WTC11 (cell line): ENCODE results near the gene KRT10. TPM values are rescaled to one million over a fixed set of nuclear protein-coding genes. Genes with fewer than 3 reads are reported as not detected.
A peak's percentile ranks its signal among the peaks of the same experiment; 100 is the strongest.

Experiments used
- ATAC-seq: fragments of 200-7000 bp; cut with Tn5 transposase; 2 replicates; pipeline ENCODE4 v1.10.0; 2021; ENCODE audit warnings: mild to moderate bottlenecking, moderate library complexity
- Bru-seq: library from RNA; stranded (reverse); fragments of 400-500 nt; gene quantifications from one replicate; lab custom pipeline; 2021; lab: Mats Ljungman, UMichigan
- CTCF ChIA-PET: fragments of 300-600 bp; sonication (Branson Sonifier 250); formaldehyde crosslinking; loops from one replicate; lab custom pipeline; 2021; ENCODE audit warnings: antibody characterized with exemption; lab: Charles Lee
- POLR2A ChIA-PET: fragments of 350-600 bp; sonication (Branson Sonifier 250); formaldehyde crosslinking; loops from one replicate; lab custom pipeline; 2021; ENCODE audit warnings: antibody characterized with exemption; lab: Charles Lee
- DNase-seq: peaks from one replicate; pipeline ENCODE4 v3.0.0; 2021; ENCODE audit warnings: low spot score
- H3K27ac Mint-ChIP-seq: 2 replicates; pipeline ENCODE4 v1.8.0; 2021; ENCODE audit warnings: mixed read lengths
- H3K27me3 Mint-ChIP-seq: 2 replicates; pipeline ENCODE4 v1.8.0; 2021; ENCODE audit warnings: low read depth, mild to moderate bottlenecking, moderate library complexity, mixed read lengths
- H3K36me3 Mint-ChIP-seq: 2 replicates; pipeline ENCODE4 v1.8.0; 2021; ENCODE audit warnings: mixed read lengths
- H3K4me1 Mint-ChIP-seq: 2 replicates; pipeline ENCODE4 v1.8.0; 2022; ENCODE audit warnings: mixed read lengths
- H3K4me3 Mint-ChIP-seq: 2 replicates; pipeline ENCODE4 v1.8.0; 2021; ENCODE audit warnings: mild to moderate bottlenecking, moderate library complexity, mixed read lengths
- H3K9me3 Mint-ChIP-seq: 2 replicates; pipeline ENCODE4 v1.8.0; 2021; ENCODE audit warnings: mixed read lengths
- AFF4 ChIP-seq: sonication (generic); formaldehyde crosslinking; IDR thresholded peaks from 2 replicates; pipeline ENCODE4 v1.8.1; 2023; ENCODE audit warnings: mild to moderate bottlenecking, missing genetic modification reagents, borderline replicate concordance
- ESRRA ChIP-seq: sonication (generic); formaldehyde crosslinking; IDR thresholded peaks from 2 replicates; pipeline ENCODE4 v1.8.1; 2022; ENCODE audit warnings: mild to moderate bottlenecking, missing genetic modification reagents, borderline replicate concordance
- FOXP1 ChIP-seq: sonication (generic); formaldehyde crosslinking; IDR thresholded peaks from 2 replicates; pipeline ENCODE4 v1.8.0; 2022; ENCODE audit warnings: missing genetic modification reagents, mild to moderate bottlenecking, moderate library complexity, borderline replicate concordance
- GRHL2 ChIP-seq: fragments of 250-450 bp; sonication (Bioruptor Pico); IDR thresholded peaks from 2 replicates; pipeline ENCODE4 v1.8.0; 2022; ENCODE audit warnings: mild to moderate bottlenecking, moderate library complexity; ENCODE audit not compliant: insufficient replicate concordance, severe bottlenecking
- IRF1 ChIP-seq: sonication (generic); formaldehyde crosslinking; IDR thresholded peaks from 2 replicates; pipeline ENCODE4 v1.8.0; 2023; ENCODE audit warnings: missing genetic modification reagents
- MYBL2 ChIP-seq: sonication (generic); formaldehyde crosslinking; IDR thresholded peaks from 2 replicates; pipeline ENCODE4 v1.8.1; 2023; ENCODE audit warnings: mild to moderate bottlenecking, moderate library complexity, missing genetic modification reagents
- NR3C1 ChIP-seq: sonication (generic); formaldehyde crosslinking; conservative IDR thresholded peaks from 2 replicates; pipeline ENCODE4 v1.8.1; 2023; ENCODE audit warnings: low read depth, mild to moderate bottlenecking, missing genetic modification reagents
- SP1 ChIP-seq: sonication (generic); formaldehyde crosslinking; conservative IDR thresholded peaks from 2 replicates; pipeline ENCODE4 v1.8.1; 2022; ENCODE audit warnings: missing genetic modification reagents
- TEAD4 ChIP-seq: sonication (generic); formaldehyde crosslinking; IDR thresholded peaks from 2 replicates; pipeline ENCODE4 v1.8.0; 2022; ENCODE audit warnings: mild to moderate bottlenecking, missing genetic modification reagents
- TP53 ChIP-seq: sonication (generic); formaldehyde crosslinking; IDR thresholded peaks from 2 replicates; pipeline ENCODE4 v1.8.1; 2023; ENCODE audit warnings: mild to moderate bottlenecking, missing genetic modification reagents
- ZBTB43 ChIP-seq: sonication (generic); formaldehyde crosslinking; IDR thresholded peaks from 2 replicates; pipeline ENCODE4 v1.8.1; 2023; ENCODE audit warnings: mild to moderate bottlenecking, missing genetic modification reagents
- ZNF121 ChIP-seq: sonication (generic); formaldehyde crosslinking; IDR thresholded peaks from 2 replicates; pipeline ENCODE4 v1.8.0; 2023; ENCODE audit warnings: missing genetic modification reagents
- ZNF263 ChIP-seq: sonication (generic); formaldehyde crosslinking; IDR thresholded peaks from 2 replicates; pipeline ENCODE4 v1.8.1; 2022; ENCODE audit warnings: low read depth, mild to moderate bottlenecking, moderate library complexity, missing genetic modification reagents
- ZNF512 ChIP-seq: sonication (generic); formaldehyde crosslinking; IDR thresholded peaks from 2 replicates; pipeline ENCODE4 v1.8.1; 2022; ENCODE audit warnings: missing genetic modification reagents, borderline replicate concordance
- long read RNA-seq, 3 experiments: library from RNA in 1 of 3; library from capped mRNA in 1 of 3; library from polyadenylated mRNA in 1 of 3; unstranded in 2 of 3; stranded (forward) in 1 of 3; transcript quantifications; one replicate each; pipeline ENCODE4 v2.0.0, GENCODE V29; 2021
- total RNA-seq: library from RNA; stranded (reverse); gene quantifications from 3 replicates; pipeline ENCODE4 v1.2.3, GENCODE V29; 2021
- TF ChIP-seq, protein P1 (sequence below): sonication (generic); formaldehyde crosslinking; IDR thresholded peaks from 2 replicates; pipeline ENCODE4 v1.8.0; 2022; ENCODE audit warnings: mild to moderate bottlenecking, missing genetic modification reagents

KRT10 gene
- total RNA-seq: 23.2 to 27.6 TPM (median 24.2 TPM) in 3 replicates
- percentile 54 among the genes with signal in this experiment for Bru-seq, nascent RNA
- long read RNA-seq, experiment 1, partial matches to known transcripts: 66 of 71 reads
- long read RNA-seq, experiment 1, other reads (novel, unspliced or antisense): 1 of 71 reads
- long read RNA-seq, experiment 2, partial matches to known transcripts: 54 of 58 reads
- long read RNA-seq, experiment 2, other reads (novel, unspliced or antisense): 0 of 58 reads
- long read RNA-seq, experiment 3, partial matches to known transcripts: 1 of 1 reads
- long read RNA-seq, experiment 3, other reads (novel, unspliced or antisense): 0 of 1 reads

- Mint-ChIP-seq H3K4me3 (no peak within 1 kb of the TSS), H3K27me3 (peaks cover 59% of the 10 kb centered on the region), H3K36me3 (peaks cover 9% of the 10 kb centered on the region), H3K9me3 (no peaks in the 10 kb centered on the region), H3K4me1 (peaks cover 14% of the 10 kb centered on the region), H3K27ac (no peak within 1 kb of the TSS)
- TF ChIP-seq FOXP1 (CRISPR knock-in tag) (no peak), ZBTB43 (CRISPR knock-in tag) (no peak), ZNF263 (CRISPR knock-in tag) (no peak), TEAD4 (CRISPR knock-in tag) (no peak), MYBL2 (no peak), ZNF512 (CRISPR knock-in tag) (no peak), SP1 (CRISPR knock-in tag) (no peak), ESRRA (CRISPR knock-in tag) (no peak), GRHL2 (CRISPR knock-in tag) (no peak), NR3C1 (CRISPR knock-in tag) (no peak), IRF1 (CRISPR knock-in tag) (no peak), AFF4 (no peak), ZNF121 (CRISPR knock-in tag) (no peak)
- DNase-seq (no peak), ATAC-seq (no peak)
- ChIA-PET POLR2A (no interaction called here), CTCF (interaction anchor here (0.9 kb wide), 1 partner anchor 41 kb away, joined by 3 read pairs; no protein-coding TSS in a partner anchor)
Observed at GRCh38 chr17:40822132-40822812, at the start of gene KRT10. Gene KRT10 (minus strand): TSS chr17:40822614. CDS start chr17:40822585, 29 bp downstream.

GRCh38 chr17:40871316-40871715, 48.9 kb upstream of the KRT10 start:
- no peak overlapping the region for H3K27ac Mint-ChIP-seq
- no peaks in the 10 kb centered on the region for H3K36me3 Mint-ChIP-seq
- no peak overlapping the region for H3K4me3 Mint-ChIP-seq
- DNase-seq: no peak
- no peaks in the 10 kb centered on the region for H3K9me3 Mint-ChIP-seq
- peaks cover 20% of the 10 kb centered on the region for H3K4me1 Mint-ChIP-seq
- H3K27me3 Mint-ChIP-seq: no peaks in the 10 kb centered on the region
- ChIA-PET POLR2A (no interaction called here), CTCF (interaction anchor here (0.6 to 2.1 kb wide), 6 partner anchors 8 to 794 kb away, joined by 3 to 11 read pairs (median 3); no protein-coding TSS in a partner anchor)
- TF ChIP-seq, protein P1, sequence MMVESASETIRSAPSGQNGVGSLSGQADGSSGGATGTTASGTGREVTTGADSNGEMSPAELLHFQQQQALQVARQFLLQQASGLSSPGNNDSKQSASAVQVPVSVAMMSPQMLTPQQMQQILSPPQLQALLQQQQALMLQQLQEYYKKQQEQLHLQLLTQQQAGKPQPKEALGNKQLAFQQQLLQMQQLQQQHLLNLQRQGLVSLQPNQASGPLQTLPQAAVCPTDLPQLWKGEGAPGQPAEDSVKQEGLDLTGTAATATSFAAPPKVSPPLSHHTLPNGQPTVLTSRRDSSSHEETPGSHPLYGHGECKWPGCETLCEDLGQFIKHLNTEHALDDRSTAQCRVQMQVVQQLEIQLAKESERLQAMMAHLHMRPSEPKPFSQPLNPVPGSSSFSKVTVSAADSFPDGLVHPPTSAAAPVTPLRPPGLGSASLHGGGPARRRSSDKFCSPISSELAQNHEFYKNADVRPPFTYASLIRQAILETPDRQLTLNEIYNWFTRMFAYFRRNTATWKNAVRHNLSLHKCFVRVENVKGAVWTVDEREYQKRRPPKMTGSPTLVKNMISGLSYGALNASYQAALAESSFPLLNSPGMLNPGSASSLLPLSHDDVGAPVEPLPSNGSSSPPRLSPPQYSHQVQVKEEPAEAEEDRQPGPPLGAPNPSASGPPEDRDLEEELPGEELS (CRISPR knock-in tag): no peak
- TF ChIP-seq ZBTB43 (CRISPR knock-in tag): no peak
- no peak for TF ChIP-seq ZNF121 (CRISPR knock-in tag)
- TF ChIP-seq TP53 (CRISPR knock-in tag): no peak
- no peak for ATAC-seq
